SK-N-MC (cell line): ENCODE results near the gene GFI1B.

Source experiments
- EZH2 ChIP-seq: fragments of 200-600 bp; sonication (generic); IDR thresholded peaks from one replicate; pipeline ENCODE4 v1.6.1; 2017; ENCODE audit warnings: antibody characterized with exemption
- FOXP2 ChIP-seq: optimal IDR thresholded peaks from 2 replicates; pipeline ENCODE3; 2011; ENCODE audit warnings: mild to moderate bottlenecking, moderate library complexity; ENCODE audit not compliant: insufficient read depth; ENCODE audit errors: extremely low read length, control extremely low read depth
- POLR2AphosphoS5 ChIP-seq: IDR thresholded peaks from 2 replicates; pipeline ENCODE4 v1.6.1; 2012; ENCODE audit warnings: mild to moderate bottlenecking, low read depth, low read length, borderline replicate concordance

DNA sequence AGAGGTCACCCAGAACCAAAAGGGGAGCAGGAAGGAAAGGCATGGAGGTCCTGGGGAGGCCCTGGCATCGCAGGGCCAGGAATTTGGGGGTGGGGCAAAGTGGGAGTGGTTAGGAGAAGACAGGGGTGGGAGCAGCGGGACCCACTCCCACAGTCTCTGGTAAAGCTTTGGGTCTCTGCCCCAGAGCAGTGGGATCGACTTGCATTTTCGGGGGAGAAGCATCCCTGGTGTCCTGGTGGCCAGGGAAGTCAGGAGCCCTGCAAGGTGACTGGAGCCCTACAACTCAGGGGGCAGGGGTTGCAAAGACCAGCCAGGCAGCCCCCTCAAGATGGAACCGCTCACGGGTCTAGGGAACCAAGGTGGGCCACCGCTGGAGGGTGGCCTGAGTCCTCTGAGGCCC lies 29.9 kb downstream of the GFI1B start:
- no peak for TF ChIP-seq POLR2AphosphoS5
- no peak for TF ChIP-seq EZH2
- TF ChIP-seq FOXP2, result no peak
